H1 (cell line): ENCODE data around the gene SNAPIN. TPM values are rescaled to one million over a fixed set of nuclear protein-coding genes. Genes with fewer than 3 reads are reported as not detected.

ENCODE experiments used
- CTCF ChIA-PET: fragments of 300-600 bp; sonication (Branson Sonifier 250); formaldehyde crosslinking; loops from one replicate; lab custom pipeline; 2021; ENCODE audit not compliant: partially characterized antibody; lab: Charles Lee
- POLR2A ChIA-PET: fragments of 300-600 bp; sonication (Branson Sonifier 250); formaldehyde crosslinking; loops from one replicate; lab custom pipeline; 2021; ENCODE audit warnings: inconsistent platforms; ENCODE audit not compliant: partially characterized antibody; lab: Charles Lee
- DNase-seq, 2 experiments: peaks; one replicate each; pipeline versions ENCODE4 v3.0.0 to v3.0.0-alpha.2; 2010 to 2022; ENCODE audit warnings: low spot score in 2 of 2, low read depth in 1 of 2, mixed read lengths in 1 of 2
- FAIRE-seq: peaks from 2 replicates; lab custom pipeline; 2011; peaks lifted over from hg19 to GRCh38; lab: Jason Lieb, UNC
- H2AFZ ChIP-seq: 2 replicates; pipeline ENCODE4 v1.8.1; 2012; ENCODE audit warnings: low read length, inconsistent platforms
- H2AK5ac ChIP-seq: 2 replicates; pipeline ENCODE4 v1.6.1; 2013; ENCODE audit warnings: low read depth, low read length
- H2BK120ac ChIP-seq: replicated peaks from 2 replicates; pipeline ENCODE3; 2013; ENCODE audit warnings: low read depth, low read length, inconsistent platforms
- H2BK12ac ChIP-seq: 2 replicates; pipeline ENCODE4 v1.6.1; 2013; ENCODE audit warnings: low read depth, low read length
- H2BK15ac ChIP-seq: 2 replicates; pipeline ENCODE4 v1.6.1; 2013; ENCODE audit warnings: low read length
- H2BK20ac ChIP-seq: 2 replicates; pipeline ENCODE4 v1.6.1; 2013; ENCODE audit warnings: low read length
- H2BK5ac ChIP-seq: 2 replicates; pipeline ENCODE4 v1.6.1; 2013; ENCODE audit warnings: low read depth, low read length
- H3K14ac ChIP-seq: 2 replicates; pipeline ENCODE4 v1.6.1; 2013; ENCODE audit warnings: inconsistent platforms; ENCODE audit not compliant: insufficient read length
- H3K18ac ChIP-seq: 2 replicates; pipeline ENCODE4 v1.6.1; 2013; ENCODE audit warnings: low read length; ENCODE audit errors: extremely low read depth
- H3K23ac ChIP-seq: 2 replicates; pipeline ENCODE4 v1.6.1; 2013; ENCODE audit warnings: inconsistent platforms; ENCODE audit not compliant: insufficient read length
- H3K23me2 ChIP-seq: 2 replicates; pipeline ENCODE4 v1.6.1; 2013; ENCODE audit warnings: low read depth, low read length
- H3K27ac ChIP-seq: 2 replicates; pipeline ENCODE4 v1.6.1; 2011; ENCODE audit warnings: low read depth, low read length, inconsistent platforms
- H3K27me3 ChIP-seq, 4 experiments: replicated peaks in 1 of 4; 1 replicate in 1 of 4; 2 replicates in 3 of 4; pipeline versions ENCODE4 v1.6.1 to v1.8.1; 2011 to 2013; ENCODE audit warnings: low read length in 3 of 4, mild to moderate bottlenecking in 3 of 4, inconsistent platforms in 2 of 4, mixed read lengths in 2 of 4, moderate library complexity in 1 of 4; ENCODE audit not compliant: control insufficient read depth in 3 of 4, insufficient read depth in 3 of 4; ENCODE audit errors: extremely low read depth in 1 of 4
- H3K36me3 ChIP-seq, 4 experiments: 2 replicates each; pipeline versions ENCODE4 v1.6.1 to v1.8.1; 2011 to 2013; ENCODE audit warnings: mild to moderate bottlenecking in 4 of 4, low read length in 3 of 4, moderate library complexity in 2 of 4, control low read depth in 1 of 4, inconsistent platforms in 1 of 4; ENCODE audit not compliant: insufficient read depth in 4 of 4, control insufficient read depth in 2 of 4
- H3K4ac ChIP-seq: replicated peaks from 2 replicates; pipeline ENCODE3; 2013; ENCODE audit warnings: low read length, low read depth, mixed read lengths, inconsistent platforms; ENCODE audit not compliant: insufficient read length
- H3K4me1 ChIP-seq, 4 experiments: replicated peaks in 1 of 4; 1 replicate in 1 of 4; 2 replicates in 3 of 4; pipeline versions ENCODE4 v1.6.1 to v1.8.1; 2011 to 2013; ENCODE audit warnings: low read length in 3 of 4, inconsistent platforms in 2 of 4, mixed read lengths in 1 of 4; ENCODE audit not compliant: insufficient read depth in 4 of 4, control insufficient read depth in 3 of 4
- H3K4me2 ChIP-seq, 2 experiments: 2 replicates each; pipeline versions ENCODE4 v1.6.1 to v1.8.1; 2011 to 2013; ENCODE audit warnings: low read depth in 2 of 2, low read length in 2 of 2, control low read depth in 1 of 2, inconsistent platforms in 1 of 2, mild to moderate bottlenecking in 1 of 2; ENCODE audit not compliant: insufficient read depth in 1 of 2
- H3K4me3 ChIP-seq, 4 experiments: fragments of 200-600, 300-600 bp in 1 of 4; sonication (generic), shearing (Covaris generic), sonication (Bioruptor Twin) in 1 of 4; 2 replicates each; pipeline versions ENCODE4 v1.5.1 to v1.8.1; 2011 to 2016; ENCODE audit warnings: low read length in 4 of 4, low read depth in 3 of 4, control low read depth in 2 of 4, inconsistent platforms in 2 of 4, mild to moderate bottlenecking in 2 of 4, mixed read lengths in 1 of 4, moderate library complexity in 1 of 4; ENCODE audit not compliant: insufficient read depth in 2 of 4; ENCODE audit errors: extremely low read depth in 1 of 4
- H3K56ac ChIP-seq: replicated peaks from 2 replicates; pipeline ENCODE3; 2013; ENCODE audit warnings: low read depth, mild to moderate bottlenecking, mixed read lengths, low read length, inconsistent platforms; ENCODE audit not compliant: insufficient read length
- H3K79me1 ChIP-seq: 2 replicates; pipeline ENCODE4 v1.6.1; 2013; ENCODE audit warnings: low read depth, low read length, control low read depth
- H3K79me2 ChIP-seq, 2 experiments: 2 replicates each; pipeline versions ENCODE4 v1.6.1 to v1.8.1; 2012 to 2013; ENCODE audit warnings: low read length in 2 of 2, mild to moderate bottlenecking in 2 of 2, inconsistent platforms in 1 of 2; ENCODE audit not compliant: insufficient read depth in 2 of 2, control insufficient read depth in 1 of 2
- H3K9ac ChIP-seq, 4 experiments: replicated peaks in 1 of 4; 1 replicate in 1 of 4; 2 replicates in 3 of 4; pipeline versions ENCODE4 v1.6.1 to v1.8.1; 2011 to 2013; ENCODE audit warnings: low read depth in 3 of 4, low read length in 3 of 4, control low read depth in 2 of 4, mild to moderate bottlenecking in 2 of 4, moderate library complexity in 2 of 4, inconsistent platforms in 1 of 4; ENCODE audit errors: extremely low read depth in 1 of 4
- H3K9me3 ChIP-seq, 2 experiments: 2 replicates each; pipeline versions ENCODE4 v1.6.1 to v1.8.1; 2012 to 2013; ENCODE audit warnings: mild to moderate bottlenecking in 2 of 2, moderate library complexity in 2 of 2, control low read depth in 1 of 2, inconsistent platforms in 1 of 2, low read depth in 1 of 2, low read length in 1 of 2, mixed read lengths in 1 of 2; ENCODE audit not compliant: insufficient read depth in 2 of 2
- H4K20me1 ChIP-seq, 2 experiments: replicated peaks in 1 of 2; 2 replicates each; pipeline versions ENCODE3 to v1.8.1; 2011 to 2013; ENCODE audit warnings: inconsistent platforms in 2 of 2, low read length in 2 of 2, mild to moderate bottlenecking in 1 of 2; ENCODE audit not compliant: insufficient read depth in 2 of 2, control insufficient read depth in 1 of 2
- H4K5ac ChIP-seq: 2 replicates; pipeline ENCODE4 v1.6.1; 2013; ENCODE audit warnings: low read length, low read depth, mixed read lengths, inconsistent platforms; ENCODE audit not compliant: insufficient read length
- H4K8ac ChIP-seq: 2 replicates; pipeline ENCODE4 v1.8.0; 2013; ENCODE audit warnings: mild to moderate bottlenecking, moderate library complexity, low read length, inconsistent platforms; ENCODE audit not compliant: insufficient read depth; ENCODE audit errors: extremely low read depth
- H4K91ac ChIP-seq: replicated peaks from 2 replicates; pipeline ENCODE3; 2013; ENCODE audit warnings: low read length, mixed read lengths, inconsistent platforms; ENCODE audit not compliant: insufficient read length
- FOSL1 ChIP-seq: IDR thresholded peaks from 2 replicates; pipeline ENCODE4 v1.6.1; 2011; ENCODE audit warnings: mild to moderate bottlenecking, low read depth, low read length, moderate library complexity; ENCODE audit not compliant: insufficient read depth
- TCF12 ChIP-seq: IDR thresholded peaks from 2 replicates; pipeline ENCODE4 v1.6.1; 2011; ENCODE audit warnings: low read depth, mild to moderate bottlenecking, low read length
- ZNF274 ChIP-seq: IDR thresholded peaks from 2 replicates; pipeline ENCODE4 v1.7.0; 2012; ENCODE audit warnings: low read length, borderline replicate concordance; ENCODE audit errors: extremely low read depth
- polyA plus RNA-seq, 7 experiments: library from polyadenylated mRNA; depleted of rRNA in 3 of 7; stranded (reverse) in 5 of 7; unstranded in 2 of 7; fragments of >200 nt in 5 of 7; fragments of 200-250 nt in 2 of 7; gene quantifications; 1 replicate in 5 of 7; 2 replicates in 1 of 7; 4 replicates in 1 of 7; pipeline versions ENCODE4 v1.2.1 to v1.2.3, GENCODE V29; 2011 to 2013; ENCODE audit warnings: missing spikeins in 2 of 7, mixed read lengths in 2 of 7
- total RNA-seq: library from RNA; stranded (reverse); fragmentation: NEBNext Ultra II Directional; extraction: Animal tissue kit (Norgen Biotek cat#: 25700); gene quantifications from 2 replicates; pipeline ENCODE4 v1.2.1, GENCODE V29; 2021

SNAPIN gene
- total and polyA plus RNA-seq, 2 of the 8 experiments (the other 6 are each of a cell fraction or from before 2014, with no cell fraction given), result 25.7 to 31.1 TPM

DNA sequence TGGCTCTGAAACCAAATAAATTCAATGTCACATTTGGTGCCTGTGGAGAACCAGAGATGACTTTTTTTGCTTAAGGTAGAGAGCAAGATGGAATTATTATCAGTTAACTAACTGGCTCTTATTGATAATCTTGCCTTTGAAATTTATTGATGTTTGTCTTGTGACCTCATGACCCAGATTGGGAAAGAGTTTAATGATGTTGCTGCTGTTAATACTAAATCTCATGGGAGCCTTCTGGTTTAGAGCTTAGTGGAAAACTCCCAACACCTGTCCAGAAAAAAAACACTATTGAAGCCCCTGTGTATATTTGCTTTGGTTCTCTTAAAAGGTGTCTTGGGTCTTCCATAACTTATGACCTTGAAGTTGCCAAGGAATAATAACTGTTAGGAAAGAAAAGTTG is 14.7 kb upstream of the SNAPIN start:
- no peak overlapping the region for H2AFZ ChIP-seq
- no peak overlapping the region for H3K4me2 ChIP-seq
- no peak overlapping the region for H4K8ac ChIP-seq
- H4K5ac ChIP-seq, result no peak overlapping the region
- peaks cover 0 to 3% (median 0%) of the 10 kb centered on the region in 4 experiments; a peak in 1 of 7 replicates for H3K4me1 ChIP-seq
- H4K20me1 ChIP-seq, result peaks cover 6 to 7% of the 10 kb centered on the region in 2 experiments
- no peak overlapping the region for H3K4ac ChIP-seq
- no peaks in the 10 kb centered on the region for H3K9me3 ChIP-seq
- H2BK12ac ChIP-seq, result no peak overlapping the region
- H3K79me2 ChIP-seq, result peaks cover 0 to 7% of the 10 kb centered on the region in 2 experiments; a peak in 1 of 4 replicates
- no peaks in the 10 kb centered on the region for H3K27me3 ChIP-seq
- H3K9ac ChIP-seq, result no peak overlapping the region
- no peak for DNase-seq
- no peaks in the 10 kb centered on the region for H3K23me2 ChIP-seq
- FAIRE-seq, result no peak
- no peak overlapping the region for H2BK120ac ChIP-seq
- H3K79me1 ChIP-seq, result no peaks in the 10 kb centered on the region
- H3K27ac ChIP-seq, result no peak overlapping the region
- H2BK20ac ChIP-seq, result no peak overlapping the region
- H3K18ac ChIP-seq, result no peak overlapping the region
- POLR2A ChIA-PET, result interaction anchor here (1.0 to 16.2 kb wide), 6 partner anchors 8 to 45 kb away, joined by 3 to 343 read pairs (median 31); partner anchors contain the start of genes CHTOP, ILF2, S100A1 and S100A13
- H3K23ac ChIP-seq, result no peak overlapping the region
- CTCF ChIA-PET, result interaction anchor here (0.6 to 1.7 kb wide), 8 partner anchors 9 to 506 kb away, joined by 3 to 4 read pairs (median 3); partner anchors contain the start of gene S100A1
- no peak overlapping the region for H3K14ac ChIP-seq
- peaks cover 43 to 73% (median 66%) of the 10 kb centered on the region in 4 experiments for H3K36me3 ChIP-seq
- H2AK5ac ChIP-seq, result no peak overlapping the region
- no peak overlapping the region for H4K91ac ChIP-seq
- no peak overlapping the region for H2BK15ac ChIP-seq
- H2BK5ac ChIP-seq, result no peak overlapping the region
- TF ChIP-seq TCF12 (no peak), FOSL1 (no peak), ZNF274 (no peak)
- H3K4me3 ChIP-seq, result no peak overlapping the region
- H3K56ac ChIP-seq, result no peak overlapping the region
